Measurements from ENCODE around the gene TES.

TES gene

DNA sequence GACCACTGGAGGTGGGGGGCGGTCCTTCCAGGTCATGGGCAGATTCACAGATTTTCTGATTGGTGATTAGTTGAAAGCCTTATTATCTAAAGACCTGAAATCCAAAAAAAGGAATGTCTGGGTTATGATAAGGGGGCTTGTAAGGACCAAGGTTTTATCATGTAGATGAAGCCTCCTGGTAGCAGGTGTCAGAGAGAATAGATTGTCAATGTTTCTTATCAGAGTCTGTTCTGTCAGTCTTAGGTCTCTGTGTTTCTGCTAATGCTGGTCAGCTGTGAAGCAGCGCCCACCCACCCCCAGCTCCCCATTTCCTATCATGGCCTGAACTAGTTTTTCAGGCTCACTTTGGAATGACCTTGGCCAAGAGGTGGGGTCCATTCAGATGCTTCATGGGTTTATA, 21.2 kb downstream of the TES start:
- Mint-ChIP-seq H3K27me3 (ENCODE audit: low read depth, poor library complexity) (no peaks in the 10 kb centered on the region), H3K9me3 (no peaks in the 10 kb centered on the region), H3K36me3 (ENCODE audit: low read depth) (peaks cover 2% of the 10 kb centered on the region), H3K4me3 (no peak overlapping the region), H3K4me1 (peaks cover 32% of the 10 kb centered on the region), H3K27ac (no peak overlapping the region)
- DNase-seq = no peak
- TF ChIP-seq, protein P1, sequence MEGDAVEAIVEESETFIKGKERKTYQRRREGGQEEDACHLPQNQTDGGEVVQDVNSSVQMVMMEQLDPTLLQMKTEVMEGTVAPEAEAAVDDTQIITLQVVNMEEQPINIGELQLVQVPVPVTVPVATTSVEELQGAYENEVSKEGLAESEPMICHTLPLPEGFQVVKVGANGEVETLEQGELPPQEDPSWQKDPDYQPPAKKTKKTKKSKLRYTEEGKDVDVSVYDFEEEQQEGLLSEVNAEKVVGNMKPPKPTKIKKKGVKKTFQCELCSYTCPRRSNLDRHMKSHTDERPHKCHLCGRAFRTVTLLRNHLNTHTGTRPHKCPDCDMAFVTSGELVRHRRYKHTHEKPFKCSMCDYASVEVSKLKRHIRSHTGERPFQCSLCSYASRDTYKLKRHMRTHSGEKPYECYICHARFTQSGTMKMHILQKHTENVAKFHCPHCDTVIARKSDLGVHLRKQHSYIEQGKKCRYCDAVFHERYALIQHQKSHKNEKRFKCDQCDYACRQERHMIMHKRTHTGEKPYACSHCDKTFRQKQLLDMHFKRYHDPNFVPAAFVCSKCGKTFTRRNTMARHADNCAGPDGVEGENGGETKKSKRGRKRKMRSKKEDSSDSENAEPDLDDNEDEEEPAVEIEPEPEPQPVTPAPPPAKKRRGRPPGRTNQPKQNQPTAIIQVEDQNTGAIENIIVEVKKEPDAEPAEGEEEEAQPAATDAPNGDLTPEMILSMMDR (IDR thresholded peaks at IDR 0.05) = no peak

DNA sequence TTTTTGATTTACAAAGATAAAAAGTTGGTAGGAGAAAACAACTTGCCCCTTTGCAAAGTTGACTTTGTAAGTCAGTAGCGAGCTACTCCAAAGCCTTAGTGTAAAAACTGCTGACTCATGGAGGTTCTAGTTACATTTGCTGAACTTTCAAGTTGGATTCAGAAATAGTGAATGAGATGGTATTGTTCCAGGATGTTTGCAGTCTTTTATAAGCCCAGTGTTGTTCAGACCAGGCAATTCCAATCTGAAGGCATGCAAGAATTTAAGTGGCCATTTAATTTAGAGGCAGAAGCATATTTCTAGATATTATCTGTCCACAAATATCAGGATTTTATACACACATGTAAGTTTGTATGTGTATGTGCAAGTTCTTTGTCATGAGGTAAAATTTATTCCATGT, 21.6 kb downstream of the TES start:
- Mint-ChIP-seq H3K27ac (no peak overlapping the region), H3K4me1 (peaks cover 29% of the 10 kb centered on the region), H3K27me3 (ENCODE audit: low read depth, poor library complexity) (no peaks in the 10 kb centered on the region), H3K36me3 (ENCODE audit: low read depth) (no peaks in the 10 kb centered on the region), H3K9me3 (no peaks in the 10 kb centered on the region), H3K4me3 (no peak overlapping the region)
- no peak for DNase-seq
- TF ChIP-seq, protein P1 (IDR thresholded peaks at IDR 0.05) = no peak

DNA sequence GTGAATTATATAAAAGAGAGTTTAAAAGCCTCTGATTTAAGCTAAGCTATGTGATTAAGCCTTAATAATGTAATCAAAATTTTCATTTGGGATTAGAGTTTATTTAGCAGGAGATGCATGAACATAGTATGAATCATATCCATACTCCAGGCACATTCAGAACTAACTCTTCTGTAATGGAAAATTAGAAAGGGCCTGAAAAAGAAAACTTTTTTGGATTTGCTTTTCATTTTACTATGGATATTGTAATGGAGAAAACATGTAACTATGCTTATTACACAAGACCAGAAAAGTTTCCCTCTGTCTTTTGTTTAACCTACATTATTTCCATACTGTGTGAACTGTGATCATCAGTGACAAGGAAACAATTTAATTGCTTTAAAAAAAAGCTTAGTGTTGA, 22.0 kb downstream of the TES start:
- Mint-ChIP-seq H3K27ac (no peak overlapping the region), H3K36me3 (ENCODE audit: low read depth) (peaks cover 3% of the 10 kb centered on the region), H3K27me3 (ENCODE audit: low read depth, poor library complexity) (no peaks in the 10 kb centered on the region), H3K4me3 (no peak overlapping the region), H3K4me1 (peaks cover 29% of the 10 kb centered on the region), H3K9me3 (no peaks in the 10 kb centered on the region)
- no peak for DNase-seq
- TF ChIP-seq, protein P1 (IDR thresholded peaks at IDR 0.05) = no peak

DNA sequence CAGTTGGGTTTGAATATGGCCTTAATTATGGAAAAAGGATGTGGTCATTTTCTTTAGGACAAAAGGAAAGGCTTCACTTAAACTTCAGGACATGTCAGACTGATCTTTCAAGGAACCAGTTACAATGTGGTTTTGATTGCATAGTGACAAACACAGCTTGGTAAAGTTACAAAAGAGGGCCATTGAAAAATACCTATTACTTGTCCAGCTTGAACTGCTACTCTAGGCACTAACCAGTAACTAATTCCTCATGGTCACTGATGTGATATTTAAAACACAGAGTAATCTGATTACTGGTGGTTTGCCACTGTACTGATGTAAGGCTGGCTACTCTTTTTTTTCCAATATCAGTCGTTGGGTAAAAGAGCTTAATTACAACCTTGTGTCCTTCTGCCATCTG, 22.6 kb downstream of the TES start:
- Mint-ChIP-seq H3K27me3 (ENCODE audit: low read depth, poor library complexity) (no peaks in the 10 kb centered on the region), H3K36me3 (ENCODE audit: low read depth) (peaks cover 8% of the 10 kb centered on the region), H3K4me1 (peaks cover 29% of the 10 kb centered on the region), H3K27ac (no peak overlapping the region), H3K9me3 (no peaks in the 10 kb centered on the region), H3K4me3 (no peak overlapping the region)
- TF ChIP-seq, protein P1 (IDR thresholded peaks at IDR 0.05) = no peak
- no peak for DNase-seq

DNA sequence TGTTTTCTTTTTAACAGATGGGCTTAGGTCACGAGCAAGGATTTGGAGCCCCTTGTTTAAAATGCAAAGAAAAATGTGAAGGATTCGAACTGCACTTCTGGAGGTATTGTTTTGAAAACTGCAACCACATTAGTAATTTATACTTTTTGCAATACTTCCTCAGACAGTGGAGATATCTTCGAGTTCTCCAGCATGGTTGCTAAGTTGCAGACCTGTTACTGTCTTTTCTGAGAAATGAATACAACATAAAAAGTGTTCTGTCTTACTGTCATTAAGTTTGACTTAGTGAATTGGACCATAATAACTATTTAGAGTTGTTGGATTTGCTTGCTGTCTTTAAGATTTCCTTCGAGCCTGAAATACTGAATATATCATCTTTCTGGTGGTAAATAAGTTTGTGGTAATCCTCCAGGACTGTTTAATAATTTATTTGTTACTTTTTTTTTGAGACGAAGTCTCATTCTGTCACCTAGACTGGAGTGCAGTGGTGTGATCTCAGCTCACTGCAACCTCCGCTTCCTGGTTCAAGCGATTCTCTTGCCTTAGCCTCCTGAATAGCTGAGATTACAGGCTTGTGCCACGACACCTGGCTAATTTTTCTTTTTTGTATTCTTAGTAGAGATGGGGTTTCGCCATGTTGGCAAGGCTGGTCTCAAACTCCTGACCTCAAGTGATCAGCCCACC, 24.3 kb downstream of the TES start:
- no peaks in the 10 kb centered on the region for H3K9me3 Mint-ChIP-seq
- no peaks in the 10 kb centered on the region for H3K27me3 Mint-ChIP-seq (ENCODE audit: low read depth, poor library complexity)
- H3K36me3 Mint-ChIP-seq (ENCODE audit: low read depth) = peaks cover 14% of the 10 kb centered on the region
- no peak overlapping the region for H3K27ac Mint-ChIP-seq
- no peak overlapping the region for H3K4me3 Mint-ChIP-seq
- TF ChIP-seq, protein P1 (IDR thresholded peaks at IDR 0.05) = no peak
- H3K4me1 Mint-ChIP-seq = peaks cover 30% of the 10 kb centered on the region
- DNase-seq = no peak

DNA sequence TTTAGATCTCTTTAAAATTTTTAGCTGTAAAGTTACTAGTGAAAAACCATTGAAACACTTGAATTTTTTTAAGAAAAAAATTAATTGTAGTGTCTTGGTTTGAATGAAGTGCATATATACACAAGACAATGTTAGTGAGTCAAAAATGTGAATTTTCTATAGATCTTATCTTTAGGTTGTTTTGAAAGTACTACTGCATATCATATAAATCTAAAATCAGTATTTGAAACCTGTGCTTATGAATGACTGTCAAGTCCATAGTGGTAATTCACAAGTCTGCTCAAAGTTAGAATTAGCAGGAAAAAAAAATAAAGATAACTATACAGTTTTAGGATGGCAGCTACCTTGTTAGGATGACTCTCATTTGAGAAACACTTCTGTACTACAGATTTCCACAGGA, 25.0 kb downstream of the TES start:
- Mint-ChIP-seq H3K27me3 (ENCODE audit: low read depth, poor library complexity) (no peaks in the 10 kb centered on the region), H3K9me3 (no peaks in the 10 kb centered on the region), H3K27ac (no peak overlapping the region), H3K36me3 (ENCODE audit: low read depth) (peaks cover 14% of the 10 kb centered on the region), H3K4me1 (peaks cover 28% of the 10 kb centered on the region), H3K4me3 (no peak overlapping the region)
- no peak for DNase-seq
- TF ChIP-seq, protein P1 (IDR thresholded peaks at IDR 0.05) = no peak

Data from nephron progenitor cell (in vitro differentiated cells).